ENCODE measurements around the gene SMC1B.
"Not testable (repeated sequence)": the region's sequence is repeated elsewhere in the genome, so short reads cannot be mapped to it uniquely, and the experiment has no call there.

The SMC1B gene

GRCh38 chr22:45421349-45422055 is 8.1 kb upstream of the SMC1B start:
- DNase-seq (ENCODE audit: low read depth in 2 of 2) = no peak

- no peak for DNase-seq (ENCODE audit: low read depth in 2 of 2)
Measured at GRCh38 chr22:45420539-45420938, 7.1 kb upstream of the SMC1B start.

GRCh38 chr22:45420011-45420410 is 6.6 kb upstream of the SMC1B start:
- no peak for DNase-seq (ENCODE audit: low read depth in 2 of 2)

- no peak for DNase-seq (ENCODE audit: low read depth in 2 of 2)
Measured at GRCh38 chr22:45418770-45419138, 5.4 kb upstream of the SMC1B start.

GRCh38 chr22:45418056-45418769 is 4.8 kb upstream of the SMC1B start:
- no peak for DNase-seq (ENCODE audit: low read depth in 2 of 2)

- no peak for DNase-seq (ENCODE audit: low read depth in 2 of 2)
Measured at GRCh38 chr22:45413013-45413367, 409 bp downstream of the SMC1B start.

GRCh38 chr22:45407793-45408192 is 5.6 kb downstream of the SMC1B start:
- no peak for DNase-seq (ENCODE audit: low read depth in 2 of 2)

GRCh38 chr22:45402466-45402985 is 10.9 kb downstream of the SMC1B start:
- no peak for DNase-seq (ENCODE audit: low read depth in 2 of 2)

- DNase-seq (ENCODE audit: low read depth in 2 of 2) = no peak
Measured at GRCh38 chr22:45399712-45400445, 13.5 kb downstream of the SMC1B start.

GRCh38 chr22:45398214-45398613 is 15.2 kb downstream of the SMC1B start:
- DNase-seq (ENCODE audit: low read depth in 2 of 2) = no peak

GRCh38 chr22:45397806-45398205 is 15.6 kb downstream of the SMC1B start:
- no peak for DNase-seq (ENCODE audit: low read depth in 2 of 2)

GRCh38 chr22:45389546-45389945 is 23.9 kb downstream of the SMC1B start:
- no peak for DNase-seq (ENCODE audit: low read depth in 2 of 2)

- DNase-seq (ENCODE audit: low read depth in 2 of 2) = no peak
Measured at GRCh38 chr22:45381348-45381747, 32.1 kb downstream of the SMC1B start.

GRCh38 chr22:45376703-45377102 is 36.7 kb downstream of the SMC1B start:
- no peak for DNase-seq (ENCODE audit: low read depth in 2 of 2)

- no peak for DNase-seq (ENCODE audit: low read depth in 2 of 2)
Measured at GRCh38 chr22:45376009-45376408, 37.4 kb downstream of the SMC1B start.

GRCh38 chr22:45373592-45373991 is 39.8 kb downstream of the SMC1B start:
- DNase-seq (ENCODE audit: low read depth in 2 of 2) = not testable (repeated sequence)

- DNase-seq (ENCODE audit: low read depth in 2 of 2) = no peak
Measured at GRCh38 chr22:45366713-45367112, 46.7 kb downstream of the SMC1B start.

- DNase-seq (ENCODE audit: low read depth in 2 of 2) = no peak
Measured at GRCh38 chr22:45359627-45360026, 53.8 kb downstream of the SMC1B start.

GRCh38 chr22:45358127-45358526 is 55.3 kb downstream of the SMC1B start:
- no peak for DNase-seq (ENCODE audit: low read depth in 2 of 2)

GRCh38 chr22:45357490-45357889 is 55.9 kb downstream of the SMC1B start:
- no peak for DNase-seq (ENCODE audit: low read depth in 2 of 2)

GRCh38 chr22:45353786-45354185 is 59.6 kb downstream of the SMC1B start:
- DNase-seq (ENCODE audit: low read depth in 2 of 2) = no peak

- not testable (repeated sequence) for DNase-seq (ENCODE audit: low read depth in 2 of 2)
Measured at GRCh38 chr22:45352757-45353156, 60.6 kb downstream of the SMC1B start.

- no peak for DNase-seq (ENCODE audit: low read depth in 2 of 2)
Measured at GRCh38 chr22:45351956-45352355, 61.4 kb downstream of the SMC1B start.
